ENCODE measurements around the gene ALDH16A1. TPM values are rescaled to one million over a fixed set of nuclear protein-coding genes. Genes with fewer than 3 reads are reported as not detected.

The ALDH16A1 gene
- total and polyA plus RNA-seq, 2 donors (not counting 1 experiment from before 2014, with no cell fraction given) = 65.8 to 105 TPM

GRCh38 chr19:49502866-49503581 is 50.0 kb downstream of the ALDH16A1 start:
- peak overlapping the region; percentile 89 to 98 for H3K27ac ChIP-seq (ENCODE audit: low read length in 2 of 2)
- peaks cover 31 to 55% of the 10 kb centered on the region in 2 donors for H3K4me1 ChIP-seq (ENCODE audit: control insufficient read depth in 2 of 2, insufficient read depth in 2 of 2, low read length in 2 of 2)
- no peak overlapping the region for H3K4me3 ChIP-seq (ENCODE audit: control extremely low read depth in 1 of 5, extremely low read depth in 1 of 5, insufficient read depth in 1 of 5, low read depth in 2 of 5, low read length in 4 of 5)
- Mint-ChIP-seq H3K27ac (peak overlapping the region; percentile 99), H3K9me3 (ENCODE audit: insufficient read depth) (no peaks in the 10 kb centered on the region), H3K4me3 (no peak overlapping the region), H3K4me1 (peaks cover 51% of the 10 kb centered on the region), H3K27me3 (no peaks in the 10 kb centered on the region)
- ATAC-seq (ENCODE audit: low read depth) (no peak), DNase-seq (peak; percentile 72)
- H4K20me1 ChIP-seq (ENCODE audit: control insufficient read depth, insufficient read depth, low read length, poor library complexity, severe bottlenecking) = peaks cover 27% of the 10 kb centered on the region
- H3K9me3 ChIP-seq (ENCODE audit: control extremely low read depth in 1 of 3, control insufficient read depth in 2 of 3, insufficient read depth in 1 of 3, low read length in 2 of 3) = no peaks in the 10 kb centered on the region
- H3K36me3 ChIP-seq (replicated peaks in 1 of 2; ENCODE audit: control extremely low read depth in 1 of 2, control insufficient read depth in 1 of 2, extremely low read depth in 1 of 2, insufficient read depth in 2 of 2, low read length in 1 of 2) = peaks cover 2 to 22% of the 10 kb centered on the region in 2 experiments
- H3K9ac ChIP-seq (ENCODE audit: low read length) = no peak overlapping the region
- H3K79me2 ChIP-seq (ENCODE audit: control insufficient read depth, insufficient read depth, low read length) = peaks cover 25% of the 10 kb centered on the region
- 70% methylated on average over 13 of the region's 14 CpGs for WGBS (ENCODE audit: insufficient coverage)
- H3K4me2 ChIP-seq (replicated peaks; ENCODE audit: low read depth, low read length, poor library complexity, severe bottlenecking) = no peak overlapping the region
- H3K27me3 ChIP-seq (replicated peaks in 1 of 4; ENCODE audit: control extremely low read depth in 1 of 4, control insufficient read depth in 3 of 4, insufficient read depth in 4 of 4, low read length in 3 of 4) = no peaks in the 10 kb centered on the region
- CTCF ChIA-PET = interaction anchor here (0.7 to 5.3 kb wide), 20 partner anchors 9 to 290 kb away, joined by 3 to 50 read pairs (median 4); partner anchors contain the start of gene PRMT1
- intact Hi-C loops (cut with micrococcal nuclease) = no loop called here
- no peak for TF ChIP-seq EZH2 (IDR thresholded peaks at IDR 0.05; ENCODE audit: borderline replicate concordance, insufficient read depth, low read depth, low read length, poor library complexity, severe bottlenecking)
- TF ChIP-seq CTCF (IDR thresholded peaks at IDR 0.05) = peak; percentile 70
- H2AFZ ChIP-seq (ENCODE audit: insufficient read depth, low read depth, low read length, poor library complexity, severe bottlenecking) = peak overlapping the region; percentile 34
- POLR2A ChIA-PET = interaction anchor here (0.8 to 1.0 kb wide), 2 partner anchors 78 to 174 kb away, joined by 3 to 4 read pairs; partner anchors contain the start of genes NOSIP and PRRG2

- Histone ChIP-seq H2AFZ (ENCODE audit: insufficient read depth, low read depth, low read length, poor library complexity, severe bottlenecking) (peak overlapping the region; percentile 34), H3K4me2 (replicated peaks; ENCODE audit: low read depth, low read length, poor library complexity, severe bottlenecking) (no peak overlapping the region), H3K4me1 (ENCODE audit: control insufficient read depth in 2 of 2, insufficient read depth in 2 of 2, low read length in 2 of 2) (peaks cover 26 to 50% of the 10 kb centered on the region in 2 donors), H3K27me3 (replicated peaks in 1 of 4; ENCODE audit: control extremely low read depth in 1 of 4, control insufficient read depth in 3 of 4, insufficient read depth in 4 of 4, low read length in 3 of 4) (no peaks in the 10 kb centered on the region), H4K20me1 (ENCODE audit: control insufficient read depth, insufficient read depth, low read length, poor library complexity, severe bottlenecking) (peaks cover 21% of the 10 kb centered on the region), H3K27ac (ENCODE audit: low read length in 2 of 2) (peak overlapping the region in 1 of 2 donors; percentile 98), H3K4me3 (ENCODE audit: control extremely low read depth in 1 of 5, extremely low read depth in 1 of 5, insufficient read depth in 1 of 5, low read depth in 2 of 5, low read length in 4 of 5) (no peak overlapping the region), H3K79me2 (ENCODE audit: control insufficient read depth, insufficient read depth, low read length) (peaks cover 19% of the 10 kb centered on the region), H3K9ac (ENCODE audit: low read length) (no peak overlapping the region), H3K36me3 (replicated peaks in 1 of 2; ENCODE audit: control extremely low read depth in 1 of 2, control insufficient read depth in 1 of 2, extremely low read depth in 1 of 2, insufficient read depth in 2 of 2, low read length in 1 of 2) (peaks cover 0 to 17% of the 10 kb centered on the region in 2 experiments), H3K9me3 (ENCODE audit: control extremely low read depth in 1 of 3, control insufficient read depth in 2 of 3, insufficient read depth in 1 of 3, low read length in 2 of 3) (no peaks in the 10 kb centered on the region)
- TF ChIP-seq CTCF (IDR thresholded peaks at IDR 0.05) = no peak
- no peak for TF ChIP-seq EZH2 (IDR thresholded peaks at IDR 0.05; ENCODE audit: borderline replicate concordance, insufficient read depth, low read depth, low read length, poor library complexity, severe bottlenecking)
- H3K27ac Mint-ChIP-seq = no peak overlapping the region
- CTCF ChIA-PET = interaction anchor here (0.7 to 5.3 kb wide), 15 partner anchors 10 to 290 kb away, joined by 3 to 50 read pairs (median 4); partner anchors contain the start of gene PRMT1
- POLR2A ChIA-PET = interaction anchor here (0.5 to 1.0 kb wide), 2 partner anchors 77 to 520 kb away, joined by 3 read pairs; partner anchors contain the start of genes NOSIP and PRRG2
- DNase-seq (no peak), ATAC-seq (ENCODE audit: low read depth) (no peak)
- H3K4me1 Mint-ChIP-seq = peaks cover 46% of the 10 kb centered on the region
- no peak overlapping the region for H3K4me3 Mint-ChIP-seq
- intact Hi-C loops (cut with micrococcal nuclease) = no loop called here
- 85% methylated on average over 8 of the region's 9 CpGs for WGBS (ENCODE audit: insufficient coverage)
- no peaks in the 10 kb centered on the region for H3K9me3 Mint-ChIP-seq (ENCODE audit: insufficient read depth)
- no peaks in the 10 kb centered on the region for H3K27me3 Mint-ChIP-seq
These were observed 50.5 kb downstream of the ALDH16A1 start for GRCh38 chr19:49503582-49503962.

Measured in B cell (primary cell).